Loucy (cell line): ENCODE data around the gene C22orf23.

Experiments used
- H2AFZ ChIP-seq: fragments of 200-600 bp; sonication (generic); 2 replicates; pipeline ENCODE4 v1.6.0; 2016; ENCODE audit warnings: antibody characterized with exemption, mild to moderate bottlenecking, low read length, moderate library complexity
- H3F3A ChIP-seq: fragments of 200-600 bp; 2 replicates; pipeline ENCODE4 v1.6.0; 2016; ENCODE audit warnings: antibody characterized with exemption, low read depth, mild to moderate bottlenecking
- H3K27me3 ChIP-seq: fragments of 200-600 bp; sonication (generic); 2 replicates; pipeline ENCODE4 v1.6.1; 2014; ENCODE audit warnings: low read length, mild to moderate bottlenecking; ENCODE audit not compliant: insufficient read depth, poor library complexity, severe bottlenecking
- H3K36me3 ChIP-seq: fragments of 200-600 bp; sonication (generic); 2 replicates; pipeline ENCODE4 v1.6.1; 2016; ENCODE audit warnings: low read length; ENCODE audit not compliant: insufficient read depth
- H3K4me1 ChIP-seq: fragments of 200-600 bp; sonication (generic); 2 replicates; pipeline ENCODE4 v1.5.1; 2014; ENCODE audit warnings: low read length, mild to moderate bottlenecking; ENCODE audit not compliant: insufficient read depth, poor library complexity, severe bottlenecking
- H3K4me2 ChIP-seq: fragments of 200-600 bp; sonication (generic); 2 replicates; pipeline ENCODE4 v1.6.0; 2014; ENCODE audit warnings: antibody characterized with exemption, low read length, low read depth, mild to moderate bottlenecking; ENCODE audit not compliant: poor library complexity, severe bottlenecking
- H3K4me3 ChIP-seq: fragments of 200-600 bp; sonication (generic); 2 replicates; pipeline ENCODE4 v1.5.1; 2014; ENCODE audit warnings: low read length, mild to moderate bottlenecking, mixed read lengths; ENCODE audit not compliant: poor library complexity, severe bottlenecking
- H3K79me2 ChIP-seq: fragments of 200-600 bp; sonication (generic); 2 replicates; pipeline ENCODE4 v1.6.1; 2014; ENCODE audit warnings: low read length; ENCODE audit not compliant: insufficient read depth
- H3K9ac ChIP-seq: fragments of 200-600 bp; sonication (generic); 2 replicates; pipeline ENCODE4 v1.6.0; 2014; ENCODE audit warnings: mild to moderate bottlenecking, low read depth, low read length, moderate library complexity; ENCODE audit not compliant: poor library complexity, severe bottlenecking
- H3K9me2 ChIP-seq: fragments of 200-600 bp; sonication (generic); replicated peaks from 2 replicates; pipeline ENCODE4 v1.6.1; 2016; ENCODE audit warnings: low read depth, low read length, mixed read lengths
- H3K9me3 ChIP-seq: fragments of 200-600 bp; sonication (generic); 2 replicates; pipeline ENCODE4 v1.6.1; 2014; ENCODE audit warnings: mild to moderate bottlenecking, antibody characterized with exemption, low read length, low read depth; ENCODE audit not compliant: insufficient read depth
- H4K20me1 ChIP-seq: fragments of 200-600 bp; sonication (generic); 2 replicates; pipeline ENCODE4 v1.6.0; 2014; ENCODE audit warnings: antibody characterized with exemption, low read length, mild to moderate bottlenecking; ENCODE audit not compliant: insufficient read depth, poor library complexity, severe bottlenecking
- EZH2phosphoT487 ChIP-seq: fragments of 200-600 bp; IDR thresholded peaks from 2 replicates; pipeline ENCODE4 v1.6.1; 2018; ENCODE audit warnings: antibody characterized with exemption, mild to moderate bottlenecking, moderate library complexity, borderline replicate concordance
- TF ChIP-seq, protein P1 (sequence below): fragments of 200-600 bp; sonication (generic); conservative IDR thresholded peaks from 2 replicates; pipeline ENCODE4 v1.5.1; 2014; ENCODE audit warnings: mild to moderate bottlenecking, antibody characterized with exemption, low read length

The C22orf23 gene

GRCh38 chr22:37904572-37905533 lies 48.5 kb downstream of the C22orf23 start:
- TF ChIP-seq, protein P1, sequence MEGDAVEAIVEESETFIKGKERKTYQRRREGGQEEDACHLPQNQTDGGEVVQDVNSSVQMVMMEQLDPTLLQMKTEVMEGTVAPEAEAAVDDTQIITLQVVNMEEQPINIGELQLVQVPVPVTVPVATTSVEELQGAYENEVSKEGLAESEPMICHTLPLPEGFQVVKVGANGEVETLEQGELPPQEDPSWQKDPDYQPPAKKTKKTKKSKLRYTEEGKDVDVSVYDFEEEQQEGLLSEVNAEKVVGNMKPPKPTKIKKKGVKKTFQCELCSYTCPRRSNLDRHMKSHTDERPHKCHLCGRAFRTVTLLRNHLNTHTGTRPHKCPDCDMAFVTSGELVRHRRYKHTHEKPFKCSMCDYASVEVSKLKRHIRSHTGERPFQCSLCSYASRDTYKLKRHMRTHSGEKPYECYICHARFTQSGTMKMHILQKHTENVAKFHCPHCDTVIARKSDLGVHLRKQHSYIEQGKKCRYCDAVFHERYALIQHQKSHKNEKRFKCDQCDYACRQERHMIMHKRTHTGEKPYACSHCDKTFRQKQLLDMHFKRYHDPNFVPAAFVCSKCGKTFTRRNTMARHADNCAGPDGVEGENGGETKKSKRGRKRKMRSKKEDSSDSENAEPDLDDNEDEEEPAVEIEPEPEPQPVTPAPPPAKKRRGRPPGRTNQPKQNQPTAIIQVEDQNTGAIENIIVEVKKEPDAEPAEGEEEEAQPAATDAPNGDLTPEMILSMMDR: no peak
- TF ChIP-seq EZH2phosphoT487: no peak
- Histone ChIP-seq H3F3A (no peaks in the 10 kb centered on the region), H3K4me3 (peak overlapping the region; percentile 74), H3K4me1 (peaks cover 39% of the 10 kb centered on the region), H3K9me3 (no peaks in the 10 kb centered on the region), H2AFZ (no peak overlapping the region), H3K36me3 (no peaks in the 10 kb centered on the region), H3K4me2 (peak overlapping the region; percentile 64), H3K27me3 (no peaks in the 10 kb centered on the region), H3K79me2 (peaks cover 31% of the 10 kb centered on the region), H4K20me1 (no peaks in the 10 kb centered on the region), H3K9ac (peak overlapping the region; percentile 67), H3K9me2 (no peaks in the 10 kb centered on the region)

GRCh38 chr22:37898441-37899181 lies 54.8 kb downstream of the C22orf23 start:
- Histone ChIP-seq H3K9me3 (no peaks in the 10 kb centered on the region), H3K27me3 (no peaks in the 10 kb centered on the region), H3K9me2 (no peaks in the 10 kb centered on the region), H3K4me3 (no peak overlapping the region), H4K20me1 (no peaks in the 10 kb centered on the region), H3K79me2 (no peaks in the 10 kb centered on the region), H3K4me2 (no peak overlapping the region), H2AFZ (no peak overlapping the region), H3K36me3 (no peaks in the 10 kb centered on the region), H3K9ac (peak overlapping the region; percentile 55), H3F3A (no peaks in the 10 kb centered on the region), H3K4me1 (peaks cover 33% of the 10 kb centered on the region)
- TF ChIP-seq, protein P1: no peak
- TF ChIP-seq EZH2phosphoT487: no peak

- no peaks in the 10 kb centered on the region for H3K9me2 ChIP-seq
- peaks cover 33% of the 10 kb centered on the region for H3K4me1 ChIP-seq
- no peaks in the 10 kb centered on the region; the same call in 1 of the 2 replicates for H3K36me3 ChIP-seq
- no peaks in the 10 kb centered on the region for H3K79me2 ChIP-seq
- H3F3A ChIP-seq: no peaks in the 10 kb centered on the region
- TF ChIP-seq EZH2phosphoT487: no peak
- TF ChIP-seq, protein P1: no peak
- no peaks in the 10 kb centered on the region for H3K9me3 ChIP-seq
- no peak overlapping the region for H3K4me3 ChIP-seq
- H3K4me2 ChIP-seq: no peak overlapping the region
- peak overlapping the region; percentile 55 for H3K9ac ChIP-seq
- no peaks in the 10 kb centered on the region for H4K20me1 ChIP-seq
- no peaks in the 10 kb centered on the region for H3K27me3 ChIP-seq
- no peak overlapping the region for H2AFZ ChIP-seq
These were observed 55.6 kb downstream of the C22orf23 start for GRCh38 chr22:37897807-37898206.
